Natural killer cell (primary cell): ENCODE measurements around the gene SLC12A8. TPM values are rescaled to one million over a fixed set of nuclear protein-coding genes. Genes with fewer than 3 reads are reported as not detected.

Experiments
- ATAC-seq, 3 donors: fragments of 150-1000 bp in 2 of 3; fragments of 200-7000 bp in 1 of 3; cut with Tn5 transposase; 1 replicate in 1 of 3; 2 replicates in 2 of 3; pipeline ENCODE4 v1.10.0; 2021; ENCODE audit warnings: mild to moderate bottlenecking in 2 of 3, moderate library complexity in 2 of 3
- DNase-seq, 2 donors: peaks; one replicate each; pipeline versions ENCODE4 v3.0.0 to v3.0.0-alpha.2; 2013 to 2021; ENCODE audit warnings: mixed read lengths in 1 of 2
- H3K27ac ChIP-seq: one replicate; pipeline ENCODE4 v1.5.1; 2013; ENCODE audit warnings: mild to moderate bottlenecking, low read length
- H3K27me3 ChIP-seq: one replicate; pipeline ENCODE4 v1.6.1; 2013; ENCODE audit warnings: low read length; ENCODE audit not compliant: control insufficient read depth, insufficient read depth
- H3K36me3 ChIP-seq: one replicate; pipeline ENCODE4 v1.6.1; 2013; ENCODE audit warnings: low read length; ENCODE audit not compliant: control insufficient read depth, insufficient read depth
- H3K4me1 ChIP-seq: one replicate; pipeline ENCODE4 v1.6.1; 2013; ENCODE audit warnings: low read length; ENCODE audit not compliant: control insufficient read depth, insufficient read depth
- H3K4me3 ChIP-seq: one replicate; pipeline ENCODE4 v1.5.1; 2013; ENCODE audit warnings: low read length
- H3K9me3 ChIP-seq: one replicate; pipeline ENCODE4 v1.6.1; 2013; ENCODE audit warnings: low read length; ENCODE audit not compliant: control insufficient read depth, insufficient read depth
- H3K27ac Mint-ChIP-seq, 2 donors: one replicate each; pipeline ENCODE4 v1.8.0; 2022; ENCODE audit warnings: mild to moderate bottlenecking in 2 of 2, mixed read lengths in 2 of 2, moderate library complexity in 1 of 2
- H3K27me3 Mint-ChIP-seq, 2 donors: one replicate each; pipeline ENCODE4 v1.8.0; 2022; ENCODE audit warnings: low read depth in 2 of 2, mixed read lengths in 2 of 2
- H3K36me3 Mint-ChIP-seq: one replicate; pipeline ENCODE4 v1.8.0; 2022; ENCODE audit warnings: mixed read lengths
- H3K4me1 Mint-ChIP-seq, 2 donors: one replicate each; pipeline ENCODE4 v1.8.0; 2022; ENCODE audit warnings: mixed read lengths in 2 of 2
- H3K4me3 Mint-ChIP-seq: one replicate; pipeline ENCODE4 v1.8.0; 2022; ENCODE audit warnings: mild to moderate bottlenecking, moderate library complexity, mixed read lengths
- H3K9me3 Mint-ChIP-seq, 2 donors: one replicate each; pipeline ENCODE4 v1.8.0; 2022; ENCODE audit warnings: mixed read lengths in 2 of 2
- CTCF ChIP-seq: fragments of 200-600 bp; IDR thresholded peaks from one replicate; pipeline ENCODE4 v1.8.0; 2022; ENCODE audit warnings: antibody characterized with exemption
- WGBS: methylation state at CpG from one replicate; pipeline ENCODE4 v1.1.7; 2013; ENCODE audit warnings: missing lambda C conversion rate; ENCODE audit not compliant: insufficient coverage; 5-methylcytosine and 5-hydroxymethylcytosine counted together
- intact Hi-C: fragments of 100-400 bp; cut with micrococcal nuclease; formaldehyde crosslinking; loops from one replicate; pipeline ENCODE4 v1.14.2; 2022
- total RNA-seq, 4 donors: library from RNA; stranded (reverse); fragments of 120-200 nt in 1 of 4; gene quantifications; one replicate each; pipeline versions ENCODE4 v1.2.3 to v1.2.4, GENCODE V29; 2013 to 2022

Gene SLC12A8
- total RNA-seq, 3 donors from 2014 or later (not counting 1 experiment from before 2014, with no cell fraction given), result 0.25 to 1.4 (median 0.61) TPM

DNA sequence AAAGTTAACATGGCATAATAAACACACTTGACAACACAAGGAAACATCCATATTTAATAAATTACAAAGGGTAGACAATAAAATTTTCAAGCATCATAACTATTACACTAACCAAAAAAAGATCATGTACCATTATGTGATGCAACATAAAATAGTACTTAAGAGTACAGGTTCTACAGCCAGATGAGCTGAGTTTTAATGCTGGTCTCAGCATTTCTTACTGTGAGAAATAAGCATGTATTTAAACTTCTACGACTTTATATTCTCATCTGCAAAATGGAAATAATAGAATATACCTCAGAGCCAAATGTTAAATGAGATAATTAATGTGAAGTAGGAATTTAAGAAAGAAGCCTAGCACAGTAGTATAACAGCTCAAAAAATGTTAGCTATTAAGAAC, 33.7 kb upstream of the SLC12A8 start:
- no peaks in the 10 kb centered on the region for H3K36me3 Mint-ChIP-seq
- intact Hi-C loops, result no loop called here
- H3K9me3 ChIP-seq, result no peaks in the 10 kb centered on the region

DNA sequence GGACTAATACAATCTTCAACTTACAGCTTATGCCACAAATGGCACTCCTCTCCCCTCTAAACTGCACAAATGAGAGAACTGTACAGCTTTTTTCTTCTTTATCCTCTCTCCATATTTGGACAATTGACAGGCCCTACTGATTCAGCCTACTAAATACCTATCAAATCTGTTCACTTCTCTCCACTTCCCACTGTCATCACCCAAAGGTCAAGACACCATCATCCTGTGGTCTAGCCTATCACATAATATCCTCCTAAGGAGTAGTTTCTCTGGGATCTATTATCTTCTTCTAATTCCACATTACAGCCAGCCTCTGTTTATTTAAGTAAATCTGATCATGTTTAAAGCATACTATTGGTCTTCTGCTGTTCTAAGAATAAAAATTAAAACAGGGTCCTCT, 33.0 kb upstream of the SLC12A8 start:
- no peaks in the 10 kb centered on the region for H3K27me3 ChIP-seq
- intact Hi-C loops, result no loop called here
- H3K9me3 ChIP-seq, result no peaks in the 10 kb centered on the region
- H3K9me3 Mint-ChIP-seq, result no peaks in the 10 kb centered on the region
- no peak for TF ChIP-seq CTCF
- no peaks in the 10 kb centered on the region for H3K36me3 Mint-ChIP-seq
- ATAC-seq (no peak), DNase-seq (no peak)
- H3K27me3 Mint-ChIP-seq, result no peaks in the 10 kb centered on the region
- H3K36me3 ChIP-seq, result peaks cover 5% of the 10 kb centered on the region
- no peak overlapping the region for H3K4me3 ChIP-seq
- no peak overlapping the region for H3K4me3 Mint-ChIP-seq
- peak overlapping the region in 1 of 2 donors; percentile 56 for H3K27ac Mint-ChIP-seq
- H3K27ac ChIP-seq, result no peak overlapping the region
- H3K4me1 Mint-ChIP-seq, result peaks cover 23 to 32% of the 10 kb centered on the region in 2 donors
- H3K4me1 ChIP-seq, result peaks cover 1% of the 10 kb centered on the region

More for the DNA sequence above, 33.7 kb upstream of the SLC12A8 start:
- H3K27me3 Mint-ChIP-seq, result no peaks in the 10 kb centered on the region
- Histone ChIP-seq H3K27me3 (no peaks in the 10 kb centered on the region), H3K4me3 (no peak overlapping the region), H3K4me1 (no peaks in the 10 kb centered on the region), H3K36me3 (peaks cover 5% of the 10 kb centered on the region), H3K27ac (no peak overlapping the region)
- H3K4me3 Mint-ChIP-seq, result no peak overlapping the region
- H3K4me1 Mint-ChIP-seq, result peaks cover 16 to 24% of the 10 kb centered on the region in 2 donors
- TF ChIP-seq CTCF, result no peak
- no peaks in the 10 kb centered on the region for H3K9me3 Mint-ChIP-seq
- no peak for ATAC-seq
- no peak for DNase-seq
- no CpG with 5 or more reads among the region's 1 CpG for WGBS
- H3K27ac Mint-ChIP-seq, result no peak overlapping the region

GRCh38 chr3:125240496-125240895, 27.9 kb upstream of the SLC12A8 start:
- peak; percentile 41 to 62 (median 52) for ATAC-seq
- Mint-ChIP-seq H3K27ac (peak overlapping the region; percentile 14 to 33), H3K27me3 (no peaks in the 10 kb centered on the region), H3K36me3 (no peaks in the 10 kb centered on the region), H3K4me3 (peak overlapping the region; percentile 41), H3K4me1 (peaks cover 38 to 46% of the 10 kb centered on the region in 2 donors), H3K9me3 (no peaks in the 10 kb centered on the region)
- Histone ChIP-seq H3K27ac (no peak overlapping the region), H3K27me3 (no peaks in the 10 kb centered on the region), H3K9me3 (no peaks in the 10 kb centered on the region), H3K4me3 (no peak overlapping the region), H3K4me1 (peaks cover 6% of the 10 kb centered on the region), H3K36me3 (peaks cover 5% of the 10 kb centered on the region)
- DNase-seq, result no peak
- intact Hi-C loops, result no loop called here
- no peak for TF ChIP-seq CTCF
- WGBS, result 55% methylated on average over 3 of the region's 4 CpGs

DNA sequence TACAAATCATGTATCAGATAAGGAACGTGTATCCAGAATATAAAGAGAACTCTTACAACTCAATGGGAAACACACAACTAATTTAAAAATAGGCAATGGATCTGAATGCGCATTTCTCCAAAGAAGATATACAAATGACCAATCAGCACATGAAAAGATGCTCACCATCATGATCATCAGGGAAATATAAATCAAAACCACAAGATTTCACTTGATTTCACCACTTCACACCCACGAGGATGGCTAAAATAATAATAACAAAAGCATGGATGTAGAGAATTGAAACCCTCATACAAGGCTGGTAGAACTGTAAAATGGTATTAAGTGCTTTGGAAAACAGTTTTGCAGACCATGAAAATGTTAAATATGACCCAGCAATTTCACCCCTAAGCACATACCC, 26.7 kb upstream of the SLC12A8 start:
- no peak overlapping the region for H3K4me3 ChIP-seq
- Mint-ChIP-seq H3K27ac (peak overlapping the region; percentile 1 to 14), H3K4me1 (peaks cover 36 to 38% of the 10 kb centered on the region in 2 donors), H3K9me3 (no peaks in the 10 kb centered on the region), H3K36me3 (no peaks in the 10 kb centered on the region), H3K4me3 (no peak overlapping the region), H3K27me3 (no peaks in the 10 kb centered on the region)
- no peaks in the 10 kb centered on the region for H3K27me3 ChIP-seq
- peaks cover 5% of the 10 kb centered on the region for H3K36me3 ChIP-seq
- H3K27ac ChIP-seq, result no peak overlapping the region
- no peak for TF ChIP-seq CTCF
- 91% methylated on average over 2 of the region's 3 CpGs for WGBS
- DNase-seq, result no peak
- H3K9me3 ChIP-seq, result no peaks in the 10 kb centered on the region
- peaks cover 6% of the 10 kb centered on the region for H3K4me1 ChIP-seq
- ATAC-seq, result no peak
- intact Hi-C loops, result no loop called here
